Measurements from ENCODE around the gene SPECC1.

- TF ChIP-seq POLR2A (IDR thresholded peaks at IDR 0.05): no peak
- TF ChIP-seq CTCF (IDR thresholded peaks at IDR 0.05): no peak
These were observed 227.5 kb downstream of the SPECC1 start for GRCh38 chr17:20236578-20237227.

Data from adrenal gland (tissue), 5 donors.